Type B pancreatic cell (in vitro differentiated cells): ENCODE data around the gene PDCD4. TPM values are rescaled to one million over a fixed set of nuclear protein-coding genes. Genes with fewer than 3 reads are reported as not detected.
A peak's percentile ranks its signal among the peaks of the same experiment; 100 is the strongest.

ENCODE experiments used
- DNase-seq: peaks from one replicate; pipeline ENCODE4 v3.0.0; 2021; ENCODE audit warnings: mixed read lengths; ENCODE audit not compliant: unreplicated experiment; ENCODE audit errors: extremely low spot score
- H3K27ac Mint-ChIP-seq: 2 replicates; pipeline ENCODE4 v1.8.0; 2021; ENCODE audit warnings: mild to moderate bottlenecking, mixed read lengths
- H3K27me3 Mint-ChIP-seq: 2 replicates; pipeline ENCODE4 v1.8.0; 2021; ENCODE audit warnings: mixed read lengths
- H3K36me3 Mint-ChIP-seq: 2 replicates; pipeline ENCODE4 v1.8.0; 2021; ENCODE audit warnings: mixed read lengths
- H3K4me1 Mint-ChIP-seq: one replicate; pipeline ENCODE4 v1.8.0; 2021; ENCODE audit warnings: mixed read lengths; ENCODE audit not compliant: unreplicated experiment
- H3K4me3 Mint-ChIP-seq: 2 replicates; pipeline ENCODE4 v1.8.0; 2021; ENCODE audit warnings: mild to moderate bottlenecking, mixed read lengths
- H3K9me3 Mint-ChIP-seq: 2 replicates; pipeline ENCODE4 v1.8.0; 2021; ENCODE audit warnings: mixed read lengths
- CTCF ChIP-seq: fragments of 200-600 bp; sonication (generic); conservative IDR thresholded peaks from 2 replicates; pipeline ENCODE4 v1.5.0; 2021; ENCODE audit warnings: antibody characterized with exemption, mild to moderate bottlenecking
- long read RNA-seq: library from polyadenylated mRNA; unstranded; transcript quantifications from one replicate; pipeline ENCODE4 v2.0.0, GENCODE V29; 2020
- total RNA-seq: library from RNA; stranded (reverse); gene quantifications from 2 replicates; pipeline ENCODE4 v1.2.1, GENCODE V29; 2021; ENCODE audit warnings: low replicate concordance

Gene PDCD4
- total RNA-seq, result 122 and 145 TPM in 2 replicates
- long read RNA-seq, transcript PDCD4-201 (12 exons, 3,602 nt), result major isoform, 181 of 251 reads
- long read RNA-seq, transcript PDCD4-202 (13 exons, 3,697 nt), result minor isoform, 6 of 251 reads
- long read RNA-seq, partial matches to known transcripts, result 14 of 251 reads
- long read RNA-seq, other reads (novel, unspliced or antisense), result 50 of 251 reads

- H3K36me3 Mint-ChIP-seq, result no peaks in the 10 kb centered on the region
- peak; percentile 100 for DNase-seq
- no peaks in the 10 kb centered on the region for H3K27me3 Mint-ChIP-seq
- peak within 1 kb of the TSS; percentile 98 for H3K4me3 Mint-ChIP-seq
- peak within 1 kb of the TSS; percentile 98 for H3K27ac Mint-ChIP-seq
- H3K9me3 Mint-ChIP-seq, result no peaks in the 10 kb centered on the region
- TF ChIP-seq CTCF, result no peak
- H3K4me1 Mint-ChIP-seq, result peaks cover 36% of the 10 kb centered on the region
Measured at GRCh38 chr10:110871298-110872084, at the start of gene PDCD4. Gene PDCD4, plus strand, starts transcription at chr10:110871928. Its CDS starts 4,100 bp downstream, at chr10:110876028.

GRCh38 chr10:110822035-110822711, 49.6 kb upstream of the PDCD4 start:
- DNase-seq, result no peak
- Mint-ChIP-seq H3K9me3 (no peaks in the 10 kb centered on the region), H3K4me3 (peak overlapping the region; percentile 76), H3K27ac (peak overlapping the region; percentile 88), H3K36me3 (no peaks in the 10 kb centered on the region), H3K4me1 (peaks cover 76% of the 10 kb centered on the region), H3K27me3 (no peaks in the 10 kb centered on the region)
- no peak for TF ChIP-seq CTCF

- Mint-ChIP-seq H3K9me3 (no peaks in the 10 kb centered on the region), H3K27ac (peak overlapping the region; percentile 88), H3K27me3 (no peaks in the 10 kb centered on the region), H3K4me1 (peaks cover 76% of the 10 kb centered on the region), H3K36me3 (no peaks in the 10 kb centered on the region), H3K4me3 (peak overlapping the region; percentile 76)
- no peak for DNase-seq
- TF ChIP-seq CTCF, result no peak
Measured at GRCh38 chr10:110822712-110823311, 48.9 kb upstream of the PDCD4 start.

GRCh38 chr10:110824152-110824441, 47.6 kb upstream of the PDCD4 start:
- peaks cover 77% of the 10 kb centered on the region for H3K4me1 Mint-ChIP-seq
- H3K36me3 Mint-ChIP-seq, result no peaks in the 10 kb centered on the region
- peak overlapping the region; percentile 19 for H3K4me3 Mint-ChIP-seq
- no peak for DNase-seq
- no peak for TF ChIP-seq CTCF
- H3K9me3 Mint-ChIP-seq, result no peaks in the 10 kb centered on the region
- peak overlapping the region; percentile 88 for H3K27ac Mint-ChIP-seq
- H3K27me3 Mint-ChIP-seq, result no peaks in the 10 kb centered on the region

- no peak for DNase-seq
- Mint-ChIP-seq H3K4me1 (peaks cover 72% of the 10 kb centered on the region), H3K36me3 (no peaks in the 10 kb centered on the region), H3K4me3 (peak overlapping the region; percentile 19), H3K27ac (peak overlapping the region; percentile 88), H3K9me3 (no peaks in the 10 kb centered on the region), H3K27me3 (no peaks in the 10 kb centered on the region)
- no peak for TF ChIP-seq CTCF
Measured at GRCh38 chr10:110824660-110825059, 47.1 kb upstream of the PDCD4 start.
